ENCODE measurements around the gene VPS4A.
"Not testable (repeated sequence)": the region's sequence is repeated elsewhere in the genome, so short reads cannot be mapped to it uniquely, and the experiment has no call there.

VPS4A gene

DNA sequence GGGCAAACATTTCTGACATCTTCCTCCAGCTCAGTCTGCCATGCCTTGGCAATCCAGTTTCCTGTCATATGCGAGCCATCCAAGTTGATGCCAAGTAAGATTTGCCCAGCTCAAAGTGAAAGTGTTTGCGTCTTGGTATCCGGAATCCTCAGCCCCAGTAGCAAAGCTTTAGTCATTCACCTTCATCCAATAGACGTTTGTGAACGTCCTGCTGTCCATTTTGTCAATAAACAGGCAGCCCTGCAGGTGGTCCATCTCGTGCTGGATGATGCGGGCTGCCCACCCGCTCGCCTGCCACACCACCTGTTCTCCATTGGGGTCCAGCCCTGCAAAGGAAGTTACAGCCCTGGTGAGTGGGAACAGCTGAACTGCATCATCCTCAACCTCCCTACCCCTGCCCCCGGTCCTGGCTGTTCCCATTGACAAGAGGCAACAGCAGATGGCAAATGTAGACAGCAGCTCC lies 17.7 kb downstream of the VPS4A start:
- DNase-seq, result no peak

GRCh38 chr16:69329369-69330285 lies 18.5 kb downstream of the VPS4A start:
- peak; percentile 56 to 60 for DNase-seq

DNA sequence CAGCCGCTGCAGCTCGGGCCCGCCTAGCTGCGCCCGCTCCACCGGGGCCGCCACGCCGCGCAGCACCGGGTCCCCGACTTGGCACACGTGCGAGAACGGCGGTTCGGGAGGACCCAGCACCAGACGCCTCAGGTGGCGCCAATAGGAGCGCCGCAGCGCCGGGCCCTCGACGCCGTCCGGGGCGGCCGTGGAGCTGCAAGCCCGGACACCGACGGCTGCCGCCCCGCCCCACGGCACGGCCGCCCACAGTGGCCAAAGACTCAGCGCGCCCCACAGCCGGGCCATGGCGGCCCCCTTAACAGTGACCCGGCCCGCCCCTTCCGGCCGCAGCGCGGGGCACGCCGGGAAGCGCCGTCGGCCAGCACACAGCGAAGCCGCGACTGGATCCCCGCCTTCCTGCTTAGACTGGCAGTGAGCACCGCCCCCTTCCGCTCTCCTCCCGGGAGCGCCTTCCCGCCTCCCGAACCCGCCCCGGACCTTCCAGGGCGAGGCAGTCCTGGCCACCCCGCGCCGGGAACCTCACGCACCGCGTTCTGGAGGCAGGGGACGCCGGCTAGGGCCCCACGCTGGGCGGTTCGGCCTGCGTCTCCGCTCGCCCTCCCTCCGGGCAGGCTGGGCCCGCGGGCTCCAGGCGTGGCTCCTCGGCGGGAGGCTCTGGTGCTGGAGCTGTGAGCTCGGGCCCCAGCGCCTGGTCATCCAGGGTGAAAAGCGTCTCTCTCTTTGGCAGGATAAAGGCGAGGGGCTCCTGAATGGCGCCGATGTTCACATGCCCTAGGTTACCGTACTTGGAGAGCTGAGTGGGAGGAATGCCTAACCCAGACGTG lies 19.3 kb downstream of the VPS4A start, which contains the start of gene PDF:
TSS of gene PDF (minus strand) at position 303 of the 824 bp plus-strand sequence. CDS start at position 285, 18 bp downstream.
- DNase-seq, result peak; percentile 77 to 84

GRCh38 chr16:69334696-69335095 lies 23.5 kb downstream of the VPS4A start:
- no peak for DNase-seq

GRCh38 chr16:69338557-69339288 lies 27.6 kb downstream of the VPS4A start:
- no peak for DNase-seq

GRCh38 chr16:69339289-69340094 lies 28.3 kb downstream of the VPS4A start, which contains the start of the genes COG8 and NIP7:
Gene COG8, minus strand, starts transcription at chr16:69339564. Its CDS starts 12 bp downstream, at chr16:69339552.
Gene NIP7, plus strand, starts transcription at chr16:69339772. Its CDS starts 58 bp downstream, at chr16:69339830.
- peak; percentile 86 to 90 for DNase-seq

DNA sequence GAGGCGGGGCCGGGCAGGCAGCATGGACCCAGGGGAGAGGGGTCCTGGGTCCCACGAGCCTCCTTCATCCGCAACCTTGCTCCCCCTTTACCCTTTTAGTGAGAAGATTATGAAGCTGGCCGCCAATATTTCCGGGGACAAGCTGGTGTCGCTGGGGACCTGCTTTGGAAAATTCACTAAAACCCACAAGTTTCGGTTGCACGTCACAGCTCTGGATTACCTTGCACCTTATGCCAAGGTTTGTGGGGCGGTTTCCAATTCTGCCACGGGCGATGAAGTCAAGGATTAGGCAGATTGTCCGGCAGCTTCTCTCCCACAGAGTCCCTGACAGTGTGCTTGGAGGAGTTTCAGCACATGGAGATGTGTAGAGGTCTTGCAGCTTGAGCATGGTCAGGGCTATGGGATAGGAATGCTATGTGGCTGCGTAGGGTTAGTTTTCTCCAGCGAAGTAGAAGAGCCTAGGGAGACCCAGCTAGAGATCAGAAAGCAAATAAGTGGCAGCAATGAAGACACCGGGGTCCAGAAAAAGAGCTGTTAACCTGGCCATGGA lies 29.0 kb downstream of the VPS4A start:
- peak in 1 of 2 donors; percentile 18 for DNase-seq

- DNase-seq, result no peak
Observed at GRCh38 chr16:69344171-69344570, 33.0 kb downstream of the VPS4A start.

GRCh38 chr16:69345923-69346322 lies 34.8 kb downstream of the VPS4A start:
- no peak for DNase-seq

DNA sequence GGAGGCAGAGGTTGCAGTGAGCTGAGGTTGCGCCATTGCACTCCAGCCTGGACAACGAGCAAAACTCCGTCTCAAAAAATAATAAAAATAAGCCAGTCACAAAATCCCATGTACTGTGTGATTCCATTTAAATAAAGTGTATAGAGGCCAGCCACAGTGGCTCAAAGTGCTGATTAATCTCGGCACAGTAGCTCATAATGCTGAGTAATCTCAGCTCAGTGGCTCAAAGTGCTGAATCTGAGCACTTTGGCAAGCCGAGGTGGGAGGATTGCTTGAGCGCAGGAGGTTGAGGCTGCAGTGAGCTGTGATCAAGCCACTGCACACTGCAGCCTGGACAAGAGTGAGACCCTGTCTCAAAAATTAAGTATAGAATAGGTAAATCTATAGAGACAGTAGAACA lies 35.5 kb downstream of the VPS4A start:
- no peak for DNase-seq

DNA sequence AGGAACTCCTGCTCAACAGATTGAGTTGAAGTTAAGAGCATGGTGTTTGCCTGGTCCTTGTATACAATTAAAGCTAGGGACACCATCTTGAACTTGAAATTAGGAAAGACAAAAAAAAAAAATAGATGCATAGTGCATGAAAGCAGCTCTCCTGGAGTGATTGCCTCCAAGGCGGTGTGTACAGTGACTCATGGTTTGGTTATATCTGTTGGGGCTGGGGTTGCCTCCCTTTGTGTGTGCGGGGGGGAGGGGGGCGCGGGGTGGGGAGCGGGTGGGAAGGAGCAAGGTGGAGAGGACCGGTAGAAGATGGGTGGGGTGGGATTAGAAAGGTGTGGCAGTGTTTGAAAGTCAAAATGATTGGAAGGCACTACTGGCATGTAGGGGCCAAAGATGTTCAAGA lies 37.1 kb downstream of the VPS4A start:
- DNase-seq, result no peak

GRCh38 chr16:69349536-69349935 lies 38.4 kb downstream of the VPS4A start:
- DNase-seq, result no peak

DNA sequence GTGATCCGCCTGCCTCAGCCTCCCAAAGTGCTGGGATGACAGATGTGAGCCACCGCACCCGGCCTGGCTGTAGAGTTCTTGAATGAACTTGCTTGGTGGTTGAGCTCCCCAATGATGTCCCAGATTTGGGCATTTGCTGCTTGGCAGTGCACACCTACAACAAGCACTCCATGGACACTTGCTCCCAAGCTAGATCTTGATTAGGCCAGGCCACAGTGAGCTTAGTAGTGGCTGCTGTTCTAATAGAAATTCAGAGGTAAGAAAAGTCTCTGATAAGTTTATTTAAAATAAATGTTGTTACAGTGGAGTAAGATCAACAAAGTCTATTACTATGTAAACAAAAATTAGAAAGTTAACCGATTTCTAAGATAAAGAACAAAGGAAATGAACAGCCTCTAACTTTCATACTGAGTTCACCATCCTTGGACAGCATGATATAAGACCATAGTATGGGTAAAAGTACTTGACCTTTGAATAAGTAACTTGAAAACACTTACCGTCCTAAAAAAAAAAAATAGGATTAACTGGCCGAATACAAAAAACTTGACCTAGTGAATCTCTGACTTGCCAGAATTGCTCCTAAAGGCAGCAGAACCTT lies 39.5 kb downstream of the VPS4A start:
- DNase-seq, result no peak

DNA sequence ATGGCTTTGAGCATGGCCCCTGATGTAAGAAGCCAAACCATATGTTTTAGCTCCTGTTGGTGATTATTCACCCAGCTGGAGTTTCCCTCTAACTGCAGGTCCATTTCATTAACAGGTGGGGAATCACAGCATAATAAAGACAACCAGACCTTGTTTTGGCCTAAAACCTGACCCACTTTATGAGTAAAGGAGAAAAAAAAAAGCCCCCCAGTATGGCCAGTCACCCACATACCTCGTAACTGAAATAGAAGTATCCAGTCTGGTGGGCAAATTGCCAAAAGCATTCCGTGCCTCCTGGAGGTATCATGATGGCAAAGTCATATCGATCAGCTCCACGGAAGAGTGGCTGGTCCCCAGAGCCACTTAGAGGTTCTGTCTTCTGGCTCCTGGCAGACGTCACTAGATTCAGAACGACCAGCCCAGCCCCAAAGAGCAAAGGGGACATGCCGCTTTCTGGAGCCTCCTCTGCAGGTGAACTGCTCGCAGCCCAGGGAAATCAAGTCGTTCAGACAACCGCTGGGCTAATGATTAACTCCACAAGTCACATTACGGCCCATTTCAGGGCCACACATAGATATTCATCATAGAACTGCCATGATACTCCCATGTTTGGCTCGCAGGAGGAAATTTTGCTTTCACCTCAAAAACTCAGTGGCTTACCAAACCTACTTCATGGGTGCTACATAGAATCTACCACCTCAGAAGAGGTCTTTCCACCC lies 40.3 kb downstream of the VPS4A start, which contains the start of gene TMED6:
TSS of gene TMED6 (minus strand) at position 478 of the 719 bp plus-strand sequence. CDS start at position 445, 33 bp downstream.
- DNase-seq, result no peak

DNA sequence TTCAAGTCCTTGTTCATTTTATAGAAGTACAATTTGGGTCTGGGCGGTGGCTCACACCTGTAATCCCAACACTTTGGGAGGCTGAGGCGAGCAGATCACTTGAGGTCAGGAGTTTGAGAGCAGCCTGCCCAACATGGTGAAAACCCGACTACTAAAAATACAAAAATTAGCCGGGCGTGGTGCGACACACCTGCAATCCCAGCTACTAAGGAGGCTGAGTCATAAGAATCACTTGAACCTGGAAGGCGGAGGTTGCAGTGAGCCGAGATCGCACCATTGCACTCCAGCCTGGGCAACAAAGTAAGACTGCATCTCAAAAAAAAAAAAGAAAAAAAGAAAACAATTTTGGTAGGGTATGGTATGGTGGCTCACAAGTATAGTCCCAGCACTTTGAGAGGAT lies 48.9 kb downstream of the VPS4A start:
- DNase-seq, result not testable (repeated sequence)

DNA sequence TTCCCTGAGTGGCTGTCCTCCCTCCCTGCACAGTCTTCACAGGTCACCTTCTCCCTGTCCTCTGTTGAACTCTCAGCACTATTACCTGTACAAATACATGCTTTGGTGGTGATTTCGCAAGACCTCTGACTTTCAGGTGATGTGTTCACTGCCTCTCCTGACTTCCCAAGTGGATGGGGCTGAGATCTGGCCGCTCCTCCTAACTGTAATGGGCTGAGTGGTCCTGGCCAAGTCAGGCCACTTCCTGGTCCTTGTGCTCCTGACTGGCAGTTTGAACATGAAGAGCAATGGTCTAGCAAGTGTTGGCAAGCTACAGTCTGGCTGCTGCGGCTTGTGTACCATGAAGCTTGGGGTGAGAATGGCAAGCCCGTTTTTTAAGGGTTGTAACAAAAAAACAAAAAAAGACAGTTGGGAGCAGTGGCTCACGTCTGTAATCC lies 52.1 kb downstream of the VPS4A start:
- no peak for DNase-seq

GRCh38 chr16:69364088-69364487 lies 52.9 kb downstream of the VPS4A start:
- no peak for DNase-seq

DNA sequence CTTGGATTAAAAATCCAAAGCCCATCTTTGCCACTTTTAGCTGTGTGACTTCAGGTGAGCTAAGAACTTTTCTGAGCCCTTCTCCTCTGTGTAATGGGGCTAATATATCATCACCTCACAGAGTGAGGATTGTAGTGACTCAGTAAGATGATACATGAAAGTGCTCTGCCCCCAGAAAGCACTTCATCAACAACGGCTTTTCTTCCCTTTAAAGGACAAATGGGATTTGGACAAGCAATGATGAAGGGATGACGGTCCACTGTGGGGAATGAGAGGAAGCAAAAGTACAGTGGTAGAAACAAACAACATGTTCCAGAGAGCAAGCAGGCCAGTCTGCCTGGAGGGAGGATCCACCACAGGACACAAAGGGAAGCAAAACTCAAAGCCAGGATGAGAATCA lies 54.8 kb downstream of the VPS4A start:
- DNase-seq, result no peak

DNA sequence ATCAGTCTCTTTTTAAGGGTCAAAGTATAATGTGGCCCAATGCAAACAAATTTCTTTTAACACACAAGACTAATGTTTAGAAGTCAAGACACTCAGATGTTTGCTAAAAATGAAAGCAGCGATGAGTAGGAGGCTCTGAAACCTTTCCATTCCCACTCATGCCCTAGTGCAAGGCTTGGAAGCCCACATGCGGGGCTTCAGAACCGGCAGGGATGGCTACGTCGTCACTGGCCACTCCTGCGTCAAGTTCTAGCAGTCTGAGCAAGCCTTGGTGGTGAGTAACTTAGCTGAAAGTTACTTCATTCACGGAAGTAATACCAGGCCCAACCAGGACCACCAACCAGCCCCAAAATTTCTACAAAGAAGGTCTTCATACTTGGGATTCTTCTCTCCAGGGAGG lies 55.3 kb downstream of the VPS4A start:
- no peak for DNase-seq

GRCh38 chr16:69367980-69368379 lies 56.8 kb downstream of the VPS4A start:
- no peak for DNase-seq

Data from activated CD4-positive, alpha-beta T cell treated with anti-CD3 and anti-CD28 coated beads for 4 hours (primary cell).